MM.1S (cell line): ENCODE data around the gene MROH7.

Experiments
- CTCF ChIP-seq: fragments of 300-600 bp; sonication (generic); IDR thresholded peaks from 2 replicates; pipeline ENCODE4 v1.5.1; 2016; ENCODE audit warnings: antibody characterized with exemption, low read length, mixed read lengths
- EZH2 ChIP-seq: fragments of 300-600 bp; sonication (generic); optimal IDR thresholded peaks from 2 replicates; pipeline ENCODE3; 2017; ENCODE audit warnings: low read depth, mild to moderate bottlenecking, antibody characterized with exemption, low read length, mixed read lengths
- EZH2phosphoT487 ChIP-seq: fragments of 300-600 bp; sonication (generic); IDR thresholded peaks from 2 replicates; pipeline ENCODE4 v1.6.1; 2018; ENCODE audit warnings: antibody characterized with exemption, low read length

GRCh38 chr1:54643736-54644135 is 2.1 kb downstream of the MROH7 start:
- TF ChIP-seq CTCF (no peak), EZH2 (no peak), EZH2phosphoT487 (no peak)
